Activated CD4-positive, alpha-beta T cell treated with anti-CD3 and anti-CD28 coated beads for 4 hours (primary cell): ENCODE results near the gene PHF14.

Experiments used
- DNase-seq, 2 donors: peaks; one replicate each; pipeline ENCODE4 v3.0.0-alpha.2; 2020

The PHF14 gene

DNA sequence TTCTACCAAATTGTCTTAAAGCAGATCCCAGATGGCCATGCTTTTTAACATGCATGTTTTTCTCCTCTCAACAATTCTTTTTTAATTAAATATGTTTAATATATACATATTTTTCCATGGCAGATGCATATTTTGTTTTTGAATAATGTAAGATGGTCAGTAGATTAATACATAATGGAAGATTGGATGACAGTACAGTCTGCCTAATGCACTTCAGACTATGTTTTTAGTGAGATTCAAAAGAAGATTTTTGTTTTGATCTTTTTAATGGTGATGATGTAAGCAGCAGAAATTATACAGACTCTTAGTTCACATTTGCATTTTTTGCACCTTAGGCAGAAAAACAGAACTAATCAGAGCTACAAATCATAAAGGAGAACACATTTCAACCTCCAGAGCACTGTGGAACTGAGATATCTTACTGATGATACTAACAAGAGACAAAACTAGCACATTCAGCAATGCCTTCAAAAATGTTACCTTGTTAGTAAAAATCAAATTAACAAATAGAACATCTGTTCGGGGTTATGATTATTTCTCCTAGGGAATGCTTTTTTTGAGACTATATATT, 203.4 kb downstream of the PHF14 start:
- no peak for DNase-seq

DNA sequence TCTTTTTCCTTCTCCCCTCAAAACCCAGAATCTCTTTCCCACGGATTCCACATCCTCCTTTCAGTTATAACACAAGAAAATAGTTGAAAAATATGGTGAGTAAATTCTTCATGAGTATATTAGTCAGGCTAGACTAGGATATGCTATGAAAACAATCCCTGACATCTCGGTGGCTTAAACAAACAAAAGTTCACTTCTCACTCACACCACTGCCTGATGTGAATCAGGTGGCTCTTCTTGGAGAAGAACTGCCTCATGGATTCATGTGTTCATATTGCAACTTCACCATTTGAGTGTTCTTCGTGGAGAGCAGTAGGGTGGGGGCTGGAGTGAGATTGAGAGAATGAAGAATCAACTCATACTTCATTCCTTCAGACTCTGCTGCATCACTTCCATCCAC, 204.1 kb downstream of the PHF14 start:
- no peak for DNase-seq

GRCh38 chr7:11181590-11181989, 207.9 kb downstream of the PHF14 start:
- no peak for DNase-seq

GRCh38 chr7:11182736-11183135, 209.1 kb downstream of the PHF14 start:
- DNase-seq, result no peak

- DNase-seq, result no peak
Measured at GRCh38 chr7:11185179-11185815, 211.6 kb downstream of the PHF14 start.

GRCh38 chr7:11188529-11189310, 215.0 kb downstream of the PHF14 start:
- DNase-seq, result no peak

- DNase-seq, result no peak
Measured at GRCh38 chr7:11191081-11191480, 217.4 kb downstream of the PHF14 start.

GRCh38 chr7:11191574-11192220, 218.0 kb downstream of the PHF14 start:
- DNase-seq, result no peak

DNA sequence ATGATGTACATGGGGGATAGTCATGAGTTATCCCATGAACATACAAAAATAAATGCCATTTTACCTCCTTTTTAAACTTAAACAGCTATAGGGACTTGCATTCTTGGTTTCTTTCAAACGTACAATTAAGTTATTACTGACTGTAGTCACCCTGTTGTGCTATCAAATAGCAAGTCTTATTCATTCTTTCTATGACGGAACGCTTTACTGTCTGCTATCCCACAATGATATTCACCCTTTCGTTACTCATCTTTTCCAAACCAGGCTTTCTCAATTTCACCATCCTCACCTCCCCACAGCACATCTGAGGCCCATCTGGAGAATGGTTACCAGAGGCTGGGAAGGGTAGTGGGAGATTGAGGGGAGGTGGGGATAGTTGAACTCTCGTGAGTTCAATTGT, 218.8 kb downstream of the PHF14 start:
- no peak for DNase-seq

GRCh38 chr7:11193131-11193867, 219.6 kb downstream of the PHF14 start:
- no peak for DNase-seq

DNA sequence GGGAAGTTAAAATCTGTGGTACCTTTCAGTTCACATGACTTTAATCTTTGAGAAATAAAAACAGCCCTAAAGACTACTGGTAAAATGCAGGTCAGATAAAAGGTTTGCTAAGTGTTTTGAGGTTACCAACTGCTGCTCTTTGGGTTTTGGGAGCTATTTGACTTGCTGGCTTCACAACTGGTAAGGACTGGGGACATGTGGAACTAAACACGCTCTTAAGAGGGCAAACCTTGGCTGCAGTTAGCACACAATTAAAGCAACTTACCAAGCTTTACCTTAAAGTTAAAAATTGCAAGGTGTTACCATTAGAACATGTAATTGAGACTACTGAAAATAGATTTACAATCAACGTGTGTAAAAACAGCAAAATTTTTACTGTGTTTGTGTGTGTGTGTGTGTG, 220.2 kb downstream of the PHF14 start:
- no peak for DNase-seq

- no peak for DNase-seq
Measured at GRCh38 chr7:11194492-11194891, 220.8 kb downstream of the PHF14 start.

DNA sequence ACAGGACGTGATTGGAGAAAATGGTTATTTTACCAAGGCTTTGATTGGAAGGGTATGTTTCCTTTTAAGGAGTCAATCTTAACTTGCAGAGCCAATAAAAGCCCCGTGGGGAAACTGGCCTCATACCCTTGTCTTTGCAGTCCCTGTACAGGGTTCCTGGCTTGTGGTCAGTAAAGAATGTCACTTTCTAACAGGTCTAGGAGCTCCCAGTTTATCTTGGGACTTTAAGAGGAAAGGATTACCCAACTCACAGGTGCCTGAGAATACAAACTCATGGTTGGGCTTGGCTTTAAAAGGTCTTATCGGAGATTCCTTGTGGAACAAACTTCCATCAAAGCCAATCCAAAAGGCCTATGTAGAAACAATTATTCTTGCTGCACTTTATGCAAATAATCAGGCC, 221.8 kb downstream of the PHF14 start:
- DNase-seq, result no peak

GRCh38 chr7:11196143-11196542, 222.5 kb downstream of the PHF14 start:
- no peak for DNase-seq

DNA sequence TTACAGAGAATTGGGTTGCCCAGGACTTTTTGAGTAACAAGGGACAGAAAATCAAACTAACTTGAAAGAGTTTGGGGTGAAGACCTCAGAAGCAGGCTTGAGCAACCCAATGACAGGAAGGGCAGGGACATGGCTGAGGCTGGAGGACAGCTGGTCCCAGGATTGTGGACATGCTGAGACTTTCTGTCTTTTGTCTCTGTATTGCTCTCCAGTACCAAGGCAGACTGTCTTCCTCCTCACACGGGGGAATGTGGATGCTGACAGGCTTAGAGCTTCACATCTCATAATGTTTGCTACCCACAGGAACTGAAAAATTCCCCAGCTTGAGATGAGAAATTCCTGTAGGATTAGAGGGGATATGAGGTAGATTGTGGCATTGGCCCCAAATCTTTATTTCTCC, 229.6 kb downstream of the PHF14 start:
- no peak for DNase-seq

GRCh38 chr7:11203683-11204082, 230.0 kb downstream of the PHF14 start:
- no peak for DNase-seq

DNA sequence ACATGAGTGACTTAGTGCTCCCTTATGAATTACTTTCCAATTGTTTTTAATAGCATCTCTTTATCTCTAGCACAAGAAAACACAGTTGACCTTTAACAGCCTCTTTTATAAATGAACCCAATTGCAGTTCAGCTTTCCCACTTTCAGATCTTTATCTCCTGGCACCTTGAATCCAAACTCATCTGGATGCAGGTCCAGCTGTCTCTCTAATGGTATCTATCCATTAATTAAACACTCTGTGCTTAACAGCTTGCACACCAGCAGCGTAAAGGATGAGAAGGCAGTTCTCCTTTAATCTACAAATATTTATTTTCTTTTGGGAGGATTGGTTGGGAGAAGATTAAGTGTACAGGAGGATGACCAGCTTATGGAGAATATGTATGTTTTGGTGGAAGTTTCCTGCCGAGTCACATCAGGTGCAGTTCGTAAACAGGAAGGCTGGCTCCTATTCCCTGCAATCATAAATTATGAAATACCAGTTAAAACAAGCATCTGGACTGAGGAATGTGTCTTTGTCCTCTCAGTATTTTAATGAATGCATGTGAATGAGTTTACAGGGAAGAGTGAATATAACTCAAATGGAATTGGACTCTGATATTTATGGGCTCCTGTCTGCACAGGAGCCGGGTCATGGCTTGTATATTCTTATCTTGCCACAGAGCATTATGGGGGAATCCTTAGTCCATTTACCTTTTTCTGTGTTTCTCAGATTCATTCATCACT, 232.7 kb downstream of the PHF14 start:
- DNase-seq, result no peak

- no peak for DNase-seq
Measured at GRCh38 chr7:11207565-11207964, 233.9 kb downstream of the PHF14 start.

DNA sequence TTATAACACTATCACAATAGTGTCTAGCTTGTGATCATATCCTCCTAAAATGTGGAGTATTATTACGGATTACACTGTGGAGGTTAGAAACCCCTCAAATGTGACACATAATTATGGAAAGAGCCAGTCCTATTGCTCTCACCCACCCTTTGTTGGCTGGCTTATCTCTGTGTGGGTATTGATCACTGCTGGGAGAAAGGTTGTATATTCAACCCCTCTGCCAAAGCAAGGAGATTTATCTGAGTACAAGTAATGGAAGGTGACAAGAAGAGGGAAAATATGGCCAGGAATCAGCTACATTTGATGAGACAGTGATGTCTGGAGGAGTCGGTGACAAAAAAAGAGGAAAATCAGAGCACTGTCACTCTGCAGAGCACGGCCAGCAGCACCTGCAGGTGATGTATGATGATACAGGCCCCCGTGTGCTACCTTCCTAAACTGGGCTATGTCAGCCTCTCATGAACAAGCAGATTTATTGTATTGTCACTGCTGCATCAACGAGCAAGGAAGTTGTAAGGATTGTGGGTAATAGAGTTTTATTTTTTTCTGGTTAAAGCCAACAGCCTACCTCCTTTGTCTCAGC, 235.3 kb downstream of the PHF14 start:
- no peak for DNase-seq

- no peak for DNase-seq
Measured at GRCh38 chr7:11210374-11210773, 236.7 kb downstream of the PHF14 start.

- peak; percentile 14 to 35 for DNase-seq
Measured at GRCh38 chr7:11212080-11212711, 238.5 kb downstream of the PHF14 start.

DNA sequence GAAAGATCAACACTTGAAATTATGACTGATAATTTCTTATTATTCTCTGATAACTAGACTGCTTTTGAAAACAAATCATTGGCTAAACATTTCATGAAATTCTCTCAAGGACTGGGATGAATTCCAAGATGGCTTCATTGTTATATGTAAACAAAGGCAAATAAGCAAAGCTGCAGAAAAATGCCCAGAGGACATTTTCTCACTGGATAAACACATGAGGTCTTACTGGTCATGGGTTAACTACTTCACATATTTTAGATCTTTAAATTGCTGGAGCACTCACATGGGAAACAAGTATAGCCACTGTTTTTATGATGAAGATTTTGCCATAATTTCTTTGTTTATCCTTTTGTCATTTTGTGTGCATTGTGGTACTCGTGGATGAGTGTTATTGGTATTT, 239.1 kb downstream of the PHF14 start:
- DNase-seq, result no peak
